ENCODE measurements around the gene PITPNM3. TPM values are rescaled to one million over a fixed set of nuclear protein-coding genes. Genes with fewer than 3 reads are reported as not detected.

Gene PITPNM3
- total and polyA plus RNA-seq, 2 of the 13 experiments (the other 11 are each of a cell fraction or from before 2014, with no cell fraction given), result 0.13 to 0.29 TPM

- FAIRE-seq, result no peak
- CTCF ChIA-PET (ENCODE audit: low intra/inter-chr PET ratio, low total read pairs), result no interaction called here
- intact Hi-C loops (cut with micrococcal nuclease; ENCODE audit: unreplicated experiment) (no loop called here), in situ Hi-C loops (cut with HindIII; ENCODE audit: extremely low pct_ligation_motif_present, low pct_unique_long_range_greater_than_20kb) (no loop called here)
- Histone ChIP-seq H3K27me3 (ENCODE audit: control insufficient read depth in 1 of 2, insufficient read depth in 2 of 2, low read length in 2 of 2) (no peaks in the 10 kb centered on the region), H3K9me3 (ENCODE audit: low read length) (no peaks in the 10 kb centered on the region), H3K4me1 (ENCODE audit: insufficient read depth, low read length) (0 out of 2 replicates have a peak, but pooled peaks cover 8% of the 10 kb centered on the region), H2AFZ (ENCODE audit: low read length) (no peak overlapping the region), H3K4me3 (replicated peaks in 1 of 3; ENCODE audit: insufficient read depth in 1 of 3, low read depth in 2 of 3, low read length in 3 of 3) (no peak overlapping the region), H4K20me1 (ENCODE audit: insufficient read depth, low read length) (no peaks in the 10 kb centered on the region), H3K9ac (ENCODE audit: insufficient read depth, low read depth, low read length) (no peak overlapping the region), H3K27ac (ENCODE audit: extremely low read length, insufficient read depth, low read length) (no peak overlapping the region), H3K36me3 (replicated peaks in 1 of 2; ENCODE audit: control insufficient read depth in 1 of 2, insufficient read depth in 2 of 2, low read length in 2 of 2) (no peaks in the 10 kb centered on the region), H3K79me2 (ENCODE audit: insufficient read depth, low read length) (no peaks in the 10 kb centered on the region), H3K4me2 (ENCODE audit: low read depth, low read length) (no peak overlapping the region)
- POLR2A ChIA-PET, result no interaction called here
- no TSS peak for BruUV-seq (replicated peaks)
- WGBS (ENCODE audit: low lambda C conversion rate), result 36% methylated on average over 5 of the region's 5 CpGs
- no peak for ATAC-seq
- DNase-seq (ENCODE audit: low spot score), result no peak
- no peak for TF ChIP-seq FOSL2 (CRISPR knock-in tag; IDR thresholded peaks at IDR 0.05)
- no peak for TF ChIP-seq ZNF720 (CRISPR knock-in tag; IDR thresholded peaks at IDR 0.05)
- no peak for TF ChIP-seq ZNF674 (CRISPR knock-in tag; IDR thresholded peaks at IDR 0.05; ENCODE audit: low read depth)
- TF ChIP-seq ZNF30 (CRISPR knock-in tag; IDR thresholded peaks at IDR 0.05), result no peak
- no peak for TF ChIP-seq KIAA2018 (CRISPR knock-in tag; IDR thresholded peaks at IDR 0.05; ENCODE audit: borderline replicate concordance)
- no peak for TF ChIP-seq ZNF180 (CRISPR knock-in tag; IDR thresholded peaks at IDR 0.05; ENCODE audit: borderline replicate concordance, low read depth)
- TF ChIP-seq ZNF138 (CRISPR knock-in tag; IDR thresholded peaks at IDR 0.05; ENCODE audit: low read depth), result no peak
- TF ChIP-seq ZNF558 (CRISPR knock-in tag; IDR thresholded peaks at IDR 0.05; ENCODE audit: borderline replicate concordance), result no peak
- TF ChIP-seq FOSL1 (CRISPR knock-in tag; IDR thresholded peaks at IDR 0.05; ENCODE audit: borderline replicate concordance), result no peak
- no peak for TF ChIP-seq ATF4 (CRISPR knock-in tag; IDR thresholded peaks at IDR 0.05)
- TF ChIP-seq GRHL1 (CRISPR knock-in tag; conservative IDR thresholded peaks at IDR 0.05), result no peak
- no peak for TF ChIP-seq ZSCAN30 (CRISPR knock-in tag; IDR thresholded peaks at IDR 0.05)
- TF ChIP-seq MAFK (conservative IDR thresholded peaks at IDR 0.05 in 1 of 2, IDR thresholded peaks at IDR 0.05 in 1 of 2; ENCODE audit: low read length in 2 of 2), result no peak
- no peak for TF ChIP-seq TBP (CRISPR knock-in tag; IDR thresholded peaks at IDR 0.05)
Observed at GRCh38 chr17:6530324-6530920, 25.9 kb downstream of the PITPNM3 start.

Measured in HepG2 (cell line).